H9 (cell line): ENCODE measurements around the gene GRIP2. TPM values are rescaled to one million over a fixed set of nuclear protein-coding genes. Genes with fewer than 3 reads are reported as not detected.

ENCODE experiments used
- DNase-seq: peaks from one replicate; pipeline ENCODE4 v3.0.0-alpha.2; 2017
- H2AFZ ChIP-seq: one replicate; pipeline ENCODE4 v1.6.1; 2013; ENCODE audit warnings: mild to moderate bottlenecking, low read length, control low read depth, moderate library complexity
- H2AK5ac ChIP-seq: 2 replicates; pipeline ENCODE4 v1.6.1; 2013; ENCODE audit warnings: low read length, control low read depth, mixed read lengths; ENCODE audit not compliant: insufficient read length
- H2BK120ac ChIP-seq: one replicate; pipeline ENCODE4 v1.6.1; 2013; ENCODE audit warnings: low read depth, mild to moderate bottlenecking, low read length, control low read depth, inconsistent platforms; ENCODE audit not compliant: poor library complexity, severe bottlenecking
- H2BK12ac ChIP-seq: 2 replicates; pipeline ENCODE4 v1.6.1; 2013; ENCODE audit warnings: low read length, control low read depth, mixed read lengths, low read depth; ENCODE audit not compliant: insufficient read length
- H2BK15ac ChIP-seq: 2 replicates; pipeline ENCODE4 v1.6.1; 2013; ENCODE audit warnings: low read depth, low read length, control low read depth
- H2BK20ac ChIP-seq: one replicate; pipeline ENCODE4 v1.6.1; 2013; ENCODE audit warnings: low read depth, mild to moderate bottlenecking, low read length, control low read depth, inconsistent platforms; ENCODE audit not compliant: poor library complexity, severe bottlenecking
- H2BK5ac ChIP-seq: 2 replicates; pipeline ENCODE4 v1.6.1; 2013; ENCODE audit warnings: low read length, control low read depth, mixed read lengths; ENCODE audit not compliant: insufficient read length
- H3K14ac ChIP-seq: 2 replicates; pipeline ENCODE4 v1.6.1; 2013; ENCODE audit warnings: low read length, control low read depth; ENCODE audit not compliant: insufficient read depth
- H3K18ac ChIP-seq: 2 replicates; pipeline ENCODE4 v1.6.1; 2013; ENCODE audit warnings: low read depth, mild to moderate bottlenecking, mixed read lengths, low read length, control low read depth; ENCODE audit not compliant: insufficient read length
- H3K23ac ChIP-seq: 2 replicates; pipeline ENCODE4 v1.6.1; 2013; ENCODE audit warnings: low read length, control low read depth, mixed read lengths, low read depth; ENCODE audit not compliant: insufficient read length
- H3K23me2 ChIP-seq: 2 replicates; pipeline ENCODE4 v1.6.1; 2013; ENCODE audit warnings: low read depth, mild to moderate bottlenecking, mixed read lengths, low read length, control low read depth; ENCODE audit not compliant: insufficient read length, poor library complexity, severe bottlenecking
- H3K27ac ChIP-seq: 2 replicates; pipeline ENCODE4 v1.5.1; 2013; ENCODE audit warnings: low read length, control low read depth, mixed read lengths, low read depth; ENCODE audit not compliant: insufficient read length
- H3K27me3 ChIP-seq: 2 replicates; pipeline ENCODE4 v1.6.1; 2013; ENCODE audit warnings: low read length, control low read depth, inconsistent platforms; ENCODE audit not compliant: insufficient read depth
- H3K4ac ChIP-seq: 2 replicates; pipeline ENCODE4 v1.6.1; 2013; ENCODE audit warnings: low read depth, mild to moderate bottlenecking, control low read depth, inconsistent platforms, low read length, moderate library complexity
- H3K4me1 ChIP-seq: 2 replicates; pipeline ENCODE4 v1.6.1; 2013; ENCODE audit warnings: low read length, control low read depth, inconsistent platforms; ENCODE audit not compliant: insufficient read depth
- H3K4me2 ChIP-seq: 2 replicates; pipeline ENCODE4 v1.6.1; 2013; ENCODE audit warnings: low read length, control low read depth, mixed read lengths; ENCODE audit not compliant: insufficient read length, insufficient read depth
- H3K56ac ChIP-seq: 2 replicates; pipeline ENCODE4 v1.6.1; 2013; ENCODE audit warnings: low read depth, mild to moderate bottlenecking, mixed read lengths, low read length, control low read depth; ENCODE audit not compliant: insufficient read length
- H3K79me1 ChIP-seq: 2 replicates; pipeline ENCODE4 v1.6.1; 2013; ENCODE audit warnings: low read depth, mild to moderate bottlenecking, moderate library complexity, low read length, control low read depth, inconsistent platforms; ENCODE audit not compliant: insufficient read depth, poor library complexity, severe bottlenecking
- H3K79me2 ChIP-seq: 2 replicates; pipeline ENCODE4 v1.6.1; 2013; ENCODE audit warnings: low read length, control low read depth, inconsistent platforms; ENCODE audit not compliant: insufficient read depth
- H3K9ac ChIP-seq: 2 replicates; pipeline ENCODE4 v1.6.1; 2013; ENCODE audit warnings: low read length, control low read depth, mixed read lengths; ENCODE audit not compliant: insufficient read length; ENCODE audit errors: extremely low read depth
- H3K9me3 ChIP-seq: one replicate; pipeline ENCODE4 v1.6.1; 2013; ENCODE audit warnings: low read depth, low read length, inconsistent platforms; ENCODE audit not compliant: control insufficient read depth
- H3T11ph ChIP-seq: one replicate; pipeline ENCODE4 v1.6.1; 2013; ENCODE audit warnings: mild to moderate bottlenecking, low read length, control low read depth, inconsistent platforms
- H4K20me1 ChIP-seq: one replicate; pipeline ENCODE4 v1.6.1; 2013; ENCODE audit not compliant: control insufficient read depth, insufficient read length, insufficient read depth
- H4K5ac ChIP-seq: 2 replicates; pipeline ENCODE4 v1.6.1; 2013; ENCODE audit warnings: low read depth, mild to moderate bottlenecking, mixed read lengths, low read length, control low read depth; ENCODE audit not compliant: insufficient read length
- H4K8ac ChIP-seq: replicated peaks from 2 replicates; pipeline ENCODE4 v1.6.1; 2013; ENCODE audit warnings: low read length, control low read depth, mixed read lengths, low read depth; ENCODE audit not compliant: insufficient read length
- H4K91ac ChIP-seq: 2 replicates; pipeline ENCODE4 v1.6.1; 2013; ENCODE audit warnings: low read depth, mild to moderate bottlenecking, moderate library complexity, mixed read lengths, low read length, control low read depth; ENCODE audit not compliant: insufficient read length
- H3K27ac Mint-ChIP-seq, 3 experiments: 2 replicates in 2 of 3; 3 replicates in 1 of 3; pipeline ENCODE4 v1.8.0; 2020 to 2021; ENCODE audit warnings: mixed read lengths in 3 of 3, mild to moderate bottlenecking in 1 of 3, moderate library complexity in 1 of 3
- H3K27me3 Mint-ChIP-seq: 2 replicates; pipeline ENCODE4 v1.8.0; 2021; ENCODE audit warnings: low read depth, mild to moderate bottlenecking, moderate library complexity, mixed read lengths
- H3K36me3 Mint-ChIP-seq, 3 experiments: 2 replicates in 2 of 3; 3 replicates in 1 of 3; pipeline ENCODE4 v1.8.0; 2020 to 2021; ENCODE audit warnings: low read depth in 3 of 3, mixed read lengths in 3 of 3; ENCODE audit not compliant: insufficient read depth in 1 of 3
- H3K4me1 Mint-ChIP-seq, 2 experiments: 2 replicates each; pipeline ENCODE4 v1.8.0; 2020; ENCODE audit warnings: mixed read lengths in 2 of 2
- H3K4me3 Mint-ChIP-seq, 2 experiments: 2 replicates in 1 of 2; 3 replicates in 1 of 2; pipeline ENCODE4 v1.8.0; 2020 to 2021; ENCODE audit warnings: mild to moderate bottlenecking in 2 of 2, mixed read lengths in 2 of 2, moderate library complexity in 1 of 2
- H3K9me3 Mint-ChIP-seq, 2 experiments: 2 replicates in 1 of 2; 3 replicates in 1 of 2; pipeline ENCODE4 v1.8.0; 2020; ENCODE audit warnings: mild to moderate bottlenecking in 2 of 2, mixed read lengths in 2 of 2, moderate library complexity in 1 of 2
- WGBS: extraction: QIAGEN DNeasy Blood & Tissue Kit; methylation state at CpG from one replicate; pipeline ENCODE4 v1.1.7; 2013; ENCODE audit warnings: missing lambda C conversion rate, low lambda C conversion rate, mixed read lengths; ENCODE audit not compliant: insufficient read length; ENCODE audit errors: extremely low coverage; 5-methylcytosine and 5-hydroxymethylcytosine counted together
- total RNA-seq: library from RNA; stranded (reverse); gene quantifications from 2 replicates; pipeline ENCODE4 v1.2.1, GENCODE V29; 2021
- TF ChIP-seq, protein P1 (sequence below): fragments of 200-600 bp; sonication (generic); conservative IDR thresholded peaks from 3 replicates; pipeline ENCODE4 v1.8.0; 2021; ENCODE audit warnings: antibody characterized with exemption, mild to moderate bottlenecking

The GRIP2 gene
- total RNA-seq, 1 experiment from 2014 or later = 3.1 TPM

DNA sequence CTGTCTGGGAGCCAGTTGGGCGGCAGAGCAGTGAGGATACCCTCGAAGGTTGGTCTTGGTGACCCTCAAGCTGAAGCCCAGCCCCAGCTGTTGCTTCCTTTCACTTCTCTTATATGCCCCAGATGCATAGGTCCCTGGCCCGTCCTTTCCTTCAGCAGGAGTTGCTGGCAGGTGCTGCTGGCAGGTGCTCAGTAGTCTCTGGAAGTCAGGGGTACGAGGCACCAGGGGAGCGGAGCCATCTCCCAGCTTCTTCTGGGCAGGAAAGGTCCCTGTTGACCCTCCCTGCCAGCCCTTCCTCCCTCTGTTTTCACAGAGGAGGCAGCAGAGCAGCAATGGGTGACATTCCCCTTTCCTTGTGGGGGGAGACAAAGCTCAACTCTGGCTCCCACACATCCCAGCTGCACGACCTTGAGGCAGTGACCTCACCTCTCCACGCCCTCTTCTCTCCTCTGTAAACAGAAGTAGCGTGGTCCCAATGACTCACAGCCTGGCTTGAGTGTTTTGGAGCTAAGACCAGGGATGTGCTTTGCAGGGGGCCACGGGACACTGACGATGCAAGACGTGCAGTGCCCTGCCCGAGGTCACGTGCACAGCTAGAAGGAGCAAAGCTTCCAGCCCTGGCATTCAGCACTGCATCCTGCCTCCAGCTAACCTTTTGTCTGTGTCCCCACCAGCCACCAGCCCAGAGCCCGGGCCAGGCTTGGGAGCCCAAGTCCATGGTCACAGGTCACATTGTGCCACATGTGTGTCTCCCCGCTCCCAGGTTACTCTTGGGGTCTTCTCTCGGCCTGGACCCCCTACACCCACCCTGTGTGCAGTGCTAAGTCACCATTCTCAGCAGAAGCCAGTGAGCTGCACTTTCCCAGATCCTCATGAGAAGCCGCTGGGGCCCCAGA is 88.0 kb downstream of the GRIP2 start:
- H3K4me2 ChIP-seq = no peak overlapping the region
- TF ChIP-seq, protein P1, sequence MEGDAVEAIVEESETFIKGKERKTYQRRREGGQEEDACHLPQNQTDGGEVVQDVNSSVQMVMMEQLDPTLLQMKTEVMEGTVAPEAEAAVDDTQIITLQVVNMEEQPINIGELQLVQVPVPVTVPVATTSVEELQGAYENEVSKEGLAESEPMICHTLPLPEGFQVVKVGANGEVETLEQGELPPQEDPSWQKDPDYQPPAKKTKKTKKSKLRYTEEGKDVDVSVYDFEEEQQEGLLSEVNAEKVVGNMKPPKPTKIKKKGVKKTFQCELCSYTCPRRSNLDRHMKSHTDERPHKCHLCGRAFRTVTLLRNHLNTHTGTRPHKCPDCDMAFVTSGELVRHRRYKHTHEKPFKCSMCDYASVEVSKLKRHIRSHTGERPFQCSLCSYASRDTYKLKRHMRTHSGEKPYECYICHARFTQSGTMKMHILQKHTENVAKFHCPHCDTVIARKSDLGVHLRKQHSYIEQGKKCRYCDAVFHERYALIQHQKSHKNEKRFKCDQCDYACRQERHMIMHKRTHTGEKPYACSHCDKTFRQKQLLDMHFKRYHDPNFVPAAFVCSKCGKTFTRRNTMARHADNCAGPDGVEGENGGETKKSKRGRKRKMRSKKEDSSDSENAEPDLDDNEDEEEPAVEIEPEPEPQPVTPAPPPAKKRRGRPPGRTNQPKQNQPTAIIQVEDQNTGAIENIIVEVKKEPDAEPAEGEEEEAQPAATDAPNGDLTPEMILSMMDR = no peak
- H3K27me3 Mint-ChIP-seq = no peaks in the 10 kb centered on the region
- no peaks in the 10 kb centered on the region for H3K79me1 ChIP-seq
- H3T11ph ChIP-seq = no peak overlapping the region
- peaks cover 3 to 4% of the 10 kb centered on the region in 2 experiments; a peak in 2 of 4 replicates for H3K4me1 Mint-ChIP-seq
- no peaks in the 10 kb centered on the region for H4K20me1 ChIP-seq
- no peak overlapping the region for H3K4ac ChIP-seq
- no peaks in the 10 kb centered on the region for H3K79me2 ChIP-seq
- peaks cover 43 to 79% (median 44%) of the 10 kb centered on the region in 3 experiments; a peak in 6 of 7 replicates for H3K36me3 Mint-ChIP-seq
- H3K9ac ChIP-seq = no peak overlapping the region
- H2BK20ac ChIP-seq = no peak overlapping the region
- H4K5ac ChIP-seq = no peak overlapping the region
- no peak overlapping the region for H4K91ac ChIP-seq
- no peak overlapping the region for H3K14ac ChIP-seq
- no peaks in the 10 kb centered on the region; a peak in 2 of 5 replicates for H3K9me3 Mint-ChIP-seq
- no CpG with 5 or more reads among the region's 17 CpGs for WGBS
- H2BK15ac ChIP-seq = no peak overlapping the region
- no peak overlapping the region for H3K27ac ChIP-seq
- H2BK5ac ChIP-seq = no peak overlapping the region
- H3K23ac ChIP-seq = no peak overlapping the region
- H3K4me1 ChIP-seq = no peaks in the 10 kb centered on the region
- no peak overlapping the region for H2AFZ ChIP-seq
- no peak overlapping the region for H3K4me3 Mint-ChIP-seq
- H2BK12ac ChIP-seq = no peak overlapping the region
- H3K23me2 ChIP-seq = no peaks in the 10 kb centered on the region
- no peak overlapping the region for H4K8ac ChIP-seq
- H3K56ac ChIP-seq = no peak overlapping the region
- no peak for DNase-seq
- H3K27me3 ChIP-seq = no peaks in the 10 kb centered on the region
- no peak overlapping the region for H2BK120ac ChIP-seq
- no peak overlapping the region for H3K18ac ChIP-seq
- no peaks in the 10 kb centered on the region for H3K9me3 ChIP-seq
- H2AK5ac ChIP-seq = no peak overlapping the region
- H3K27ac Mint-ChIP-seq = peak overlapping the region in 1 of 3 experiments; percentile 69; a peak in 1 of 7 replicates
